K562 (cell line): ENCODE results near the gene PXDC1. TPM values are rescaled to one million over a fixed set of nuclear protein-coding genes. Genes with fewer than 3 reads are reported as not detected.
A peak's percentile ranks its signal among the peaks of the same experiment; 100 is the strongest.

Experiments used
- ATAC-seq: fragments of 200-7000 bp; cut with Tn5 transposase; 3 replicates; pipeline ENCODE4 v1.9.1; 2020; ENCODE audit warnings: moderate library complexity
- BruUV-seq: library from RNA; stranded (reverse); fragments of 400-500 nt; replicated peaks from 2 replicates; lab custom pipeline; 2021; lab: Mats Ljungman, UMichigan
- CTCF ChIA-PET: fragments of 300-600 bp; formaldehyde crosslinking; extraction: SDS; loops from one replicate; lab custom pipeline; 2021; ENCODE audit warnings: low intra/inter-chr PET ratio; lab: Yijun Ruan, JAX
- POLR2A ChIA-PET: fragments of 300-600, 350-650 bp; sonication (Branson Sonifier 250); formaldehyde crosslinking; extraction: SDS; loops from one replicate; lab custom pipeline; 2021; ENCODE audit warnings: antibody characterized with exemption, inconsistent platforms; lab: Yijun Ruan, JAX
- DNase-seq, 4 experiments: peaks; one replicate each; pipeline versions ENCODE4 v3.0.0 to v3.0.0-alpha.2; 2011 to 2018; ENCODE audit warnings: low spot score in 3 of 4, mixed read lengths in 3 of 4; ENCODE audit errors: extremely low read depth in 1 of 4
- FAIRE-seq: peaks from 2 replicates; lab custom pipeline; 2011; peaks lifted over from hg19 to GRCh38; lab: Jason Lieb, UNC
- H2AFZ ChIP-seq: 2 replicates; pipeline ENCODE4 v1.6.0; 2011; ENCODE audit warnings: low read depth, low read length, control low read depth, inconsistent platforms
- H3K27ac ChIP-seq: fragments of 200-600 bp; 3 replicates; pipeline ENCODE4 v1.8.0; 2011; ENCODE audit warnings: low read depth, mild to moderate bottlenecking, control low read depth, inconsistent platforms, low read length, moderate library complexity, mixed read lengths; ENCODE audit errors: extremely low read depth
- H3K27me3 ChIP-seq, 2 experiments: fragments of 300-600 bp in 1 of 2; 2 replicates in 1 of 2; 3 replicates in 1 of 2; pipeline versions ENCODE4 v1.6.0 to v1.8.0; 2011; ENCODE audit warnings: inconsistent platforms in 2 of 2, low read length in 2 of 2, mild to moderate bottlenecking in 1 of 2, mixed read lengths in 1 of 2, moderate library complexity in 1 of 2; ENCODE audit not compliant: control insufficient read depth in 2 of 2, insufficient read depth in 2 of 2
- H3K36me3 ChIP-seq: fragments of 300-600 bp; 3 replicates; pipeline ENCODE4 v1.8.0; 2011; ENCODE audit warnings: mild to moderate bottlenecking, low read length, inconsistent platforms; ENCODE audit not compliant: control insufficient read depth, insufficient read depth
- H3K4me1 ChIP-seq, 2 experiments: fragments of 200-600 bp in 1 of 2; replicated peaks in 1 of 2; 2 replicates in 1 of 2; 3 replicates in 1 of 2; pipeline versions ENCODE4 v1.5.1 to v1.8.0; 2011; ENCODE audit warnings: inconsistent platforms in 2 of 2, low read length in 2 of 2, mild to moderate bottlenecking in 1 of 2, mixed read lengths in 1 of 2, moderate library complexity in 1 of 2; ENCODE audit not compliant: control insufficient read depth in 2 of 2, insufficient read depth in 2 of 2
- H3K4me2 ChIP-seq: 2 replicates; pipeline ENCODE4 v1.6.1; 2011; ENCODE audit warnings: low read length, control low read depth, inconsistent platforms, mixed read lengths; ENCODE audit not compliant: insufficient read depth
- H3K4me3 ChIP-seq: fragments of 200-600 bp; sonication (generic), shearing (Covaris generic); 2 replicates; pipeline ENCODE4 v1.5.1; 2016; ENCODE audit warnings: control low read depth, inconsistent platforms
- H3K79me2 ChIP-seq: fragments of 200-600 bp; 3 replicates; pipeline ENCODE4 v1.8.0; 2011; ENCODE audit warnings: low read length, inconsistent platforms; ENCODE audit not compliant: control insufficient read depth, insufficient read depth
- H3K9ac ChIP-seq, 2 experiments: 2 replicates each; pipeline versions ENCODE4 v1.6.0 to v1.6.1; 2011; ENCODE audit warnings: low read depth in 2 of 2, low read length in 2 of 2, control low read depth in 1 of 2, inconsistent platforms in 1 of 2, mild to moderate bottlenecking in 1 of 2, mixed read lengths in 1 of 2; ENCODE audit not compliant: insufficient read depth in 1 of 2
- H3K9me1 ChIP-seq: one replicate; pipeline ENCODE4 v1.6.0; 2011; ENCODE audit warnings: inconsistent platforms, mild to moderate bottlenecking, low read length, moderate library complexity; ENCODE audit not compliant: control insufficient read depth, insufficient read depth
- H3K9me3 ChIP-seq: replicated peaks from 2 replicates; pipeline ENCODE4 v1.5.1; 2011; ENCODE audit warnings: low read depth, low read length, inconsistent platforms; ENCODE audit not compliant: control insufficient read depth, insufficient read depth
- H4K20me1 ChIP-seq: replicated peaks from 2 replicates; pipeline ENCODE4 v1.6.1; 2011; ENCODE audit warnings: low read length, inconsistent platforms, mixed read lengths; ENCODE audit not compliant: control insufficient read depth, insufficient read depth
- BCOR ChIP-seq: fragments of 450-650 bp; IDR thresholded peaks from 2 replicates; pipeline ENCODE4 v1.6.1; 2016
- ELF1 ChIP-seq: fragments of 200-800 bp; sonication (Bioruptor generic); IDR thresholded peaks from 2 replicates; pipeline ENCODE4 v1.6.1; 2016; ENCODE audit warnings: missing genetic modification characterization, missing compliant biosample characterization
- FOS ChIP-seq: IDR thresholded peaks from 3 replicates; pipeline ENCODE4 v1.6.1; 2011; ENCODE audit not compliant: insufficient read length; ENCODE audit errors: extremely low read depth
- MTF1 ChIP-seq: fragments of 250-450 bp; sonication (Bioruptor Pico); IDR thresholded peaks from 2 replicates; pipeline ENCODE4 v1.9.0; 2021; ENCODE audit warnings: moderate library complexity, mild to moderate bottlenecking, inconsistent platforms, borderline replicate concordance
- MYNN ChIP-seq, 2 experiments: sonication (generic); formaldehyde crosslinking in 1 of 2; IDR thresholded peaks; 2 replicates each; pipeline versions ENCODE4 v1.5.0 to v1.6.1; 2016 to 2020; ENCODE audit warnings: antibody characterized with exemption in 1 of 2, missing genetic modification reagents in 1 of 2
- RBM25 ChIP-seq: fragments of 200-400 bp; formaldehyde crosslinking; IDR thresholded peaks from 2 replicates; pipeline ENCODE4 v1.6.1; 2018; ENCODE audit warnings: low read length, low read depth, moderate library complexity; ENCODE audit not compliant: severe bottlenecking
- THAP7 ChIP-seq: fragments of 250-450 bp; sonication (Bioruptor Pico); IDR thresholded peaks from 2 replicates; pipeline ENCODE4 v1.5.0; 2021
- WGBS: fragments of 100-300 bp; shearing (Covaris generic); methylation state at CpG from one replicate; pipeline ENCODE4 v1.1.6; 2016; ENCODE audit warnings: low coverage, mixed read lengths; ENCODE audit not compliant: insufficient coverage; ENCODE audit errors: missing lambda C conversion rate; 5-methylcytosine and 5-hydroxymethylcytosine counted together
- in situ Hi-C: fragments of 300-500 bp; cut with MboI; formaldehyde crosslinking; loops from 4 replicates; pipeline ENCODE4 v1.15.0; 2018; ENCODE audit warnings: inconsistent platforms, mixed read lengths
- intact Hi-C: fragments of 100-400 bp; cut with micrococcal nuclease; formaldehyde crosslinking; loops from 2 replicates; pipeline ENCODE4 v1.14.2; 2022
- polyA plus RNA-seq, 8 experiments: library from polyadenylated mRNA; depleted of rRNA in 4 of 8; stranded (reverse) in 5 of 8; unstranded in 3 of 8; fragments of >200 nt; fragmentation: Nextera tagmentation in 2 of 8; fragmentation: Illumina TruSeq in 1 of 8; extraction: Ambion mirVana in 2 of 8; extraction: Trizol in 1 of 8; gene quantifications; 2 replicates each; pipeline versions ENCODE4 v1.2.1 to v1.2.3, GENCODE V29; 2011 to 2014; ENCODE audit warnings: inconsistent platforms in 1 of 8, missing spikeins in 1 of 8
- total RNA-seq, 7 experiments: library from RNA; depleted of rRNA in 6 of 7; stranded (reverse); fragments of >200 nt in 6 of 7; fragmentation: Illumina TruSeq in 2 of 7; extraction: Trizol in 2 of 7; gene quantifications; 2 replicates each; pipeline versions ENCODE4 v1.2.1 to v1.2.3, GENCODE V29; 2011 to 2021; ENCODE audit warnings: low replicate concordance in 1 of 7

PXDC1 gene
- total and polyA plus RNA-seq, 9 of the 15 experiments (the other 6 are each of a cell fraction or from before 2014, with no cell fraction given) = 0.09 to 0.33 (median 0.16) TPM; not detected in 5

- peaks cover 0 to 20% of the 10 kb centered on the region in 2 experiments; a peak in 4 of 5 replicates for H3K4me1 ChIP-seq
- no peak overlapping the region for H3K27ac ChIP-seq
- no peaks in the 10 kb centered on the region for H3K79me2 ChIP-seq
- H3K27me3 ChIP-seq = peaks cover 27 to 35% of the 10 kb centered on the region in 2 experiments; a peak in 4 of 5 replicates
- H3K4me3 ChIP-seq = no peak overlapping the region
- intact Hi-C loops = no loop called here
- CTCF ChIA-PET = no interaction called here
- no peaks in the 10 kb centered on the region for H3K9me3 ChIP-seq
- no peaks in the 10 kb centered on the region for H3K9me1 ChIP-seq
- no peak overlapping the region for H2AFZ ChIP-seq
- H3K36me3 ChIP-seq = no peaks in the 10 kb centered on the region
- FAIRE-seq (no peak), ATAC-seq (no peak), DNase-seq (no peak)
- WGBS = 6% methylated on average over 11 of the region's 11 CpGs
- no peak overlapping the region for H3K9ac ChIP-seq
- BruUV-seq = no TSS peak
- no peak overlapping the region for H3K4me2 ChIP-seq
- POLR2A ChIA-PET = interaction anchor here (0.8 to 0.9 kb wide), 3 partner anchors 10 to 162 kb away, joined by 3 read pairs; no protein-coding TSS in a partner anchor
- TF ChIP-seq MTF1 (no peak), ELF1 (tag) (no peak), RBM25 (peak; percentile 89), THAP7 (CRISPR knock-in tag) (no peak), BCOR (peak; percentile 45; the same call in 1 of the 2 replicates), MYNN (IDR thresholded peaks at IDR 0.05) (no peak), MYNN (CRISPR knock-in tag; IDR thresholded peaks at IDR 0.05) (no peak), FOS (no peak)
- TF ChIP-seq, all 486 proteins: peak for 2
- in situ Hi-C loops = no loop called here
- no peaks in the 10 kb centered on the region for H4K20me1 ChIP-seq
These were observed 4.4 kb upstream of the PXDC1 start for GRCh38 chr6:3755637-3756545.
